DND-41 (cell line): ENCODE measurements around the gene URM1.

Source experiments
- CTCF ChIP-seq: IDR thresholded peaks from 2 replicates; pipeline ENCODE4 v1.5.1; 2012; ENCODE audit warnings: borderline replicate concordance, low read length, moderate library complexity, mild to moderate bottlenecking; ENCODE audit not compliant: poor library complexity, severe bottlenecking; ENCODE audit errors: extremely low read depth
- EZH2 ChIP-seq: IDR thresholded peaks from 3 replicates; pipeline ENCODE4 v1.6.1; 2012; ENCODE audit warnings: borderline replicate concordance, low read depth, mild to moderate bottlenecking, moderate library complexity, low read length, inconsistent platforms; ENCODE audit not compliant: severe bottlenecking

GRCh38 chr9:128349772-128350171 lies 21.4 kb upstream of the URM1 start:
- TF ChIP-seq CTCF (no peak), EZH2 (no peak)
